PC-3 (cell line): ENCODE results near the gene SBK1. TPM values are rescaled to one million over a fixed set of nuclear protein-coding genes. Genes with fewer than 3 reads are reported as not detected.

Source experiments
- ATAC-seq: fragments of 200-7000 bp; cut with Tn5 transposase; 2 replicates; pipeline ENCODE4 v1.9.1; 2020; ENCODE audit warnings: mild to moderate bottlenecking, moderate library complexity
- BruUV-seq: library from RNA; stranded (reverse); fragments of 400-500 nt; replicated peaks from 2 replicates; lab custom pipeline; 2021; lab: Mats Ljungman, UMichigan
- CTCF ChIA-PET: fragments of 300-600 bp; sonication (Branson Sonifier 250); formaldehyde crosslinking; loops from one replicate; lab custom pipeline; 2022; ENCODE audit warnings: antibody characterized with exemption; lab: Charles Lee
- POLR2A ChIA-PET: fragments of 300-600 bp; sonication (Branson Sonifier 250); formaldehyde crosslinking; loops from one replicate; lab custom pipeline; 2022; ENCODE audit warnings: antibody characterized with exemption; ENCODE audit not compliant: unreplicated experiment; lab: Charles Lee
- DNase-seq: peaks from one replicate; pipeline ENCODE4 v3.0.0-alpha.2; 2015
- H2AFZ ChIP-seq: fragments of 300-600 bp; sonication (generic); 2 replicates; pipeline ENCODE4 v1.6.0; 2016; ENCODE audit warnings: antibody characterized with exemption, low read length
- H3F3A ChIP-seq: fragments of 300-600 bp; sonication (generic); one replicate; pipeline ENCODE4 v1.6.0; 2017; ENCODE audit warnings: antibody characterized with exemption, low read length, control low read depth, mild to moderate bottlenecking; ENCODE audit not compliant: unreplicated experiment
- H3K27ac ChIP-seq: fragments of 300-600 bp; sonication (generic); 2 replicates; pipeline ENCODE4 v1.5.1; 2016; ENCODE audit warnings: mild to moderate bottlenecking, low read length
- H3K27me3 ChIP-seq: fragments of 300-600 bp; sonication (generic); 2 replicates; pipeline ENCODE4 v1.6.1; 2016; ENCODE audit warnings: low read length, mixed read lengths
- H3K36me3 ChIP-seq: fragments of 300-600 bp; sonication (generic); 2 replicates; pipeline ENCODE4 v1.6.1; 2016; ENCODE audit warnings: low read depth, mixed run types, low read length, mixed read lengths
- H3K4me1 ChIP-seq: fragments of 300-600 bp; sonication (generic); 2 replicates; pipeline ENCODE4 v1.5.1; 2016; ENCODE audit warnings: low read length; ENCODE audit not compliant: insufficient read depth
- H3K4me2 ChIP-seq: fragments of 300-600 bp; sonication (generic); 2 replicates; pipeline ENCODE4 v1.6.0; 2016; ENCODE audit warnings: low read length
- H3K4me3 ChIP-seq: fragments of 300-600 bp; sonication (generic); 2 replicates; pipeline ENCODE4 v1.5.1; 2016; ENCODE audit warnings: mild to moderate bottlenecking, low read length, mixed read lengths
- H3K79me2 ChIP-seq: fragments of 300-600 bp; sonication (generic); 2 replicates; pipeline ENCODE4 v1.6.1; 2017; ENCODE audit warnings: low read length, mixed read lengths
- H3K9ac ChIP-seq: fragments of 300-600 bp; sonication (generic); 2 replicates; pipeline ENCODE4 v1.6.0; 2016; ENCODE audit warnings: mild to moderate bottlenecking, low read length
- H3K9me2 ChIP-seq: fragments of 300-600 bp; sonication (generic); replicated peaks from 2 replicates; pipeline ENCODE4 v1.6.1; 2016; ENCODE audit warnings: mixed run types, low read length, mixed read lengths
- H3K9me3 ChIP-seq: fragments of 300-600 bp; sonication (generic); 2 replicates; pipeline ENCODE4 v1.6.1; 2016; ENCODE audit warnings: low read length, mixed read lengths
- H4K20me1 ChIP-seq: fragments of 300-600 bp; sonication (generic); 2 replicates; pipeline ENCODE4 v1.6.1; 2016; ENCODE audit warnings: low read length, mixed read lengths
- EZH2 ChIP-seq: fragments of 300-600 bp; sonication (generic); IDR thresholded peaks from one replicate; pipeline ENCODE4 v1.6.1; 2017; ENCODE audit warnings: antibody characterized with exemption, mild to moderate bottlenecking, low read length; ENCODE audit not compliant: unreplicated experiment
- EZH2phosphoT487 ChIP-seq: fragments of 300-600 bp; sonication (generic); IDR thresholded peaks from 2 replicates; pipeline ENCODE4 v1.6.1; 2018; ENCODE audit warnings: mild to moderate bottlenecking, antibody characterized with exemption, low read length, borderline replicate concordance
- intact Hi-C: fragments of 100-400 bp; cut with micrococcal nuclease; formaldehyde crosslinking; loops from 2 replicates; pipeline ENCODE4 v1.9.0; 2023
- total RNA-seq: library from RNA; depleted of rRNA; stranded (reverse); fragments of >200 nt; gene quantifications from 2 replicates; pipeline ENCODE4 v1.2.3, GENCODE V29; 2014
- TF ChIP-seq, protein P1 (sequence below): fragments of 300-600 bp; sonication (generic); conservative IDR thresholded peaks from 2 replicates; pipeline ENCODE4 v1.5.1; 2017; ENCODE audit warnings: antibody characterized with exemption, low read depth, mild to moderate bottlenecking, low read length

SBK1 gene
- total RNA-seq, 1 experiment from 2014 or later, result 0.95 TPM

DNA sequence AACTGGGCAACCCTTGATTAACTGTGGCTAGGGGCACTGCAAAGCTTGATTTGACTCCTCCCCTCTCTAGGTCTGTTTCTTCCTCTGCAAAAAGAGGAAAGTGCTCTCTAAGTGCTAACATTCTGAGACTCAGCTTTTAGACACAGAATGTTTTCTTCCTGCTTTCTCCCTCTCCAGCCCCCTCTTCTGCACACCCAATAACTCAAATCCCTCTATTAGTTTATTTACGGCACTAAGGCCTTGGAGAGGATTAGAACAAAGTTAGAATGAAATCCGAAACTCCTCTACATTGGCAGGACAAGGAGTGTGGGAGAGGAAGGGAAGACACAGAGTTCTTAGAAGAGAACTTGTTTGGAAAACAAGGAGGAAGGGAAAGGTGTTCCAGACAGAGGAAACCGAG is 3.3 kb upstream of the SBK1 start:
- Histone ChIP-seq H3K4me3 (no peak overlapping the region), H2AFZ (no peak overlapping the region), H3K9ac (no peak overlapping the region), H3K9me3 (no peaks in the 10 kb centered on the region), H3K4me1 (0 out of 2 replicates have a peak, but pooled peaks cover 3% of the 10 kb centered on the region), H4K20me1 (no peaks in the 10 kb centered on the region), H3K4me2 (no peak overlapping the region), H3K27ac (no peak overlapping the region), H3K27me3 (no peaks in the 10 kb centered on the region), H3K9me2 (no peaks in the 10 kb centered on the region), H3K36me3 (no peaks in the 10 kb centered on the region), H3K79me2 (no peaks in the 10 kb centered on the region), H3F3A (no peaks in the 10 kb centered on the region)
- TF ChIP-seq, protein P1, sequence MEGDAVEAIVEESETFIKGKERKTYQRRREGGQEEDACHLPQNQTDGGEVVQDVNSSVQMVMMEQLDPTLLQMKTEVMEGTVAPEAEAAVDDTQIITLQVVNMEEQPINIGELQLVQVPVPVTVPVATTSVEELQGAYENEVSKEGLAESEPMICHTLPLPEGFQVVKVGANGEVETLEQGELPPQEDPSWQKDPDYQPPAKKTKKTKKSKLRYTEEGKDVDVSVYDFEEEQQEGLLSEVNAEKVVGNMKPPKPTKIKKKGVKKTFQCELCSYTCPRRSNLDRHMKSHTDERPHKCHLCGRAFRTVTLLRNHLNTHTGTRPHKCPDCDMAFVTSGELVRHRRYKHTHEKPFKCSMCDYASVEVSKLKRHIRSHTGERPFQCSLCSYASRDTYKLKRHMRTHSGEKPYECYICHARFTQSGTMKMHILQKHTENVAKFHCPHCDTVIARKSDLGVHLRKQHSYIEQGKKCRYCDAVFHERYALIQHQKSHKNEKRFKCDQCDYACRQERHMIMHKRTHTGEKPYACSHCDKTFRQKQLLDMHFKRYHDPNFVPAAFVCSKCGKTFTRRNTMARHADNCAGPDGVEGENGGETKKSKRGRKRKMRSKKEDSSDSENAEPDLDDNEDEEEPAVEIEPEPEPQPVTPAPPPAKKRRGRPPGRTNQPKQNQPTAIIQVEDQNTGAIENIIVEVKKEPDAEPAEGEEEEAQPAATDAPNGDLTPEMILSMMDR, result no peak
- TF ChIP-seq EZH2phosphoT487 (no peak), EZH2 (no peak)
- intact Hi-C loops, result no loop called here
- BruUV-seq, result no TSS peak
- DNase-seq (no peak), ATAC-seq (no peak)
- ChIA-PET POLR2A (no interaction called here), CTCF (no interaction called here)

DNA sequence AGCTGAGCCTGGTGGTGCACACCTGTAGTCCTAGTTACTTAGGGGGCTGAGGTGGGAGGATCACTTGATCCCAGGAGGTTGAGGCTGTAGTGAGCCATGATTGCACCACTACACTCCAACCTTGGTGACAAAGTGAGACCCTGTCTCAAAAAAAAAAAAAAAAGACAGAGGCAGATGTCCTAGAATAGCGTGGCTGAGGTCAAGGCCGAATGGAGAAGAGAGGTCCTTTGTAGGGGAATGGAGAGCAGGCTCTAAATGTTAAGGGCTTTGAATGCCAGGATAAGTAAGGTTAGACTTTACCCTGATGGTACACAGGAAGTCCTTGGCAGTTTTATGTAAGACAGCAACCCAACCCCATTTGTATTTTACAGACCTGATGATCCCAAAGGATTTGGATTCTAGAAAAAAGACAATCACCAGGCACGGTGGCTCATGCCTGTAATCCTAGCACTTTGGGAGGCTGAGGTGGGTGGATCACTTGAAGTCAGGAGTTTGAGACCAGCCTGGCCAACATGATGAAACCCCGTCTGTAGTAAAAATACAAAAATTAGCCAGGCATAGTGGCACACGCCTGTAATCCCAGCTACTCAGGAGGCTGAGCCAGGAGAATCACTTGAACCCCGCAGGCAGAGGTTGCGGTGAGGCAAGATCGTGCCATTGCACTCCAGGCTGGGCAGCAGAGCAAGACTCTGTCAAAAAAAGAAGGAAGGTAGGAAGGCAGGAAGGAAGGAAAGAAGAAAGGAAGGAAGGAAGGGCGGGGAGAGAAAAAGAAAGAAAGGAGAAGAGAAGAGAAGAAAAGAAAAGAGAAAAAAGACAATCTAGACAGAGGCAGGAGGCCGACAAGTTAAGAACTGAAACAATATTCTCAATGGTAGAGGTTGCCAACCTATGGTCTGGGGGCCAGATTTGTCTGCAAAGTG is 2.1 kb upstream of the SBK1 start:
- H3K9ac ChIP-seq, result no peak overlapping the region
- H3K27ac ChIP-seq, result no peak overlapping the region
- no peaks in the 10 kb centered on the region for H3K9me3 ChIP-seq
- POLR2A ChIA-PET, result no interaction called here
- no peaks in the 10 kb centered on the region for H4K20me1 ChIP-seq
- intact Hi-C loops, result no loop called here
- no peaks in the 10 kb centered on the region for H3K9me2 ChIP-seq
- H3K4me2 ChIP-seq, result no peak overlapping the region
- DNase-seq, result no peak
- H3K4me3 ChIP-seq, result no peak overlapping the region
- BruUV-seq, result no TSS peak
- no peaks in the 10 kb centered on the region for H3K79me2 ChIP-seq
- H3K4me1 ChIP-seq, result 0 out of 2 replicates have a peak, but pooled peaks cover 3% of the 10 kb centered on the region
- no peaks in the 10 kb centered on the region for H3K36me3 ChIP-seq
- ATAC-seq, result no peak
- CTCF ChIA-PET, result no interaction called here
- no peaks in the 10 kb centered on the region for H3K27me3 ChIP-seq
- H3F3A ChIP-seq, result no peaks in the 10 kb centered on the region
- no peak overlapping the region for H2AFZ ChIP-seq
- TF ChIP-seq, protein P1, result no peak
- TF ChIP-seq EZH2phosphoT487, result no peak
- no peak for TF ChIP-seq EZH2

DNA sequence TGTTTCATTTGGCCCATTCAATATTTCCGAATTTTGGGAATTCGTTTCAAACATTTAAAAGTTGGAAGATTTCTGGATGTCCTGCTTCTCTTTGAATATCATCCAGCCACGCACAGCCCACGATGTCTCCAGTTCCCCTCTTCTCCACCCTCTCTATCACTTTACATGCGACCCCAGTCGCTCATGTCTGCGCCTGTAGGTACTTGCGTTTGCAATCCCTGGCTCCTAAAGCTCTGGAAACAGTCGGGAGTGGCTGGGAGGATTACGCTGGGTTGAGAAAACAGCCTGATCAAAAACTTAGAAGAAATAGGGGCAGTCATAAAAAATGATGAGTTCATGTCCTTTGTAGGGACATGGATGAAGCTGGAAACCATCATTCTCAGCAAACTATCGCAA is 1.5 kb upstream of the SBK1 start:
- H3K4me3 ChIP-seq, result no peak overlapping the region

More for the DNA sequence above, 1.5 kb upstream of the SBK1 start:
- H2AFZ ChIP-seq, result no peak overlapping the region
- CTCF ChIA-PET, result no interaction called here
- H3K4me2 ChIP-seq, result no peak overlapping the region
- no peaks in the 10 kb centered on the region for H3F3A ChIP-seq
- DNase-seq (no peak), ATAC-seq (no peak)
- H3K9ac ChIP-seq, result no peak overlapping the region
- BruUV-seq, result no TSS peak
- POLR2A ChIA-PET, result no interaction called here
- H3K79me2 ChIP-seq, result no peaks in the 10 kb centered on the region
- H3K4me1 ChIP-seq, result 0 out of 2 replicates have a peak, but pooled peaks cover 3% of the 10 kb centered on the region
- intact Hi-C loops, result no loop called here
- H3K36me3 ChIP-seq, result no peaks in the 10 kb centered on the region
- H3K27ac ChIP-seq, result no peak overlapping the region
- no peaks in the 10 kb centered on the region for H3K9me2 ChIP-seq
- TF ChIP-seq EZH2 (no peak), EZH2phosphoT487 (no peak)
- TF ChIP-seq, protein P1, result no peak
- no peaks in the 10 kb centered on the region for H3K27me3 ChIP-seq
- no peaks in the 10 kb centered on the region for H4K20me1 ChIP-seq
- H3K9me3 ChIP-seq, result no peaks in the 10 kb centered on the region
